Pons (tissue), 1 donor: ENCODE results near the gene FOS.
"Not testable (repeated sequence)": the region's sequence is repeated elsewhere in the genome, so short reads cannot be mapped to it uniquely, and the experiment has no call there.

Experiments used
- DNase-seq: peaks from one replicate; pipeline ENCODE4 v3.0.0-alpha.2; 2016; ENCODE audit warnings: low spot score

Gene FOS

DNA sequence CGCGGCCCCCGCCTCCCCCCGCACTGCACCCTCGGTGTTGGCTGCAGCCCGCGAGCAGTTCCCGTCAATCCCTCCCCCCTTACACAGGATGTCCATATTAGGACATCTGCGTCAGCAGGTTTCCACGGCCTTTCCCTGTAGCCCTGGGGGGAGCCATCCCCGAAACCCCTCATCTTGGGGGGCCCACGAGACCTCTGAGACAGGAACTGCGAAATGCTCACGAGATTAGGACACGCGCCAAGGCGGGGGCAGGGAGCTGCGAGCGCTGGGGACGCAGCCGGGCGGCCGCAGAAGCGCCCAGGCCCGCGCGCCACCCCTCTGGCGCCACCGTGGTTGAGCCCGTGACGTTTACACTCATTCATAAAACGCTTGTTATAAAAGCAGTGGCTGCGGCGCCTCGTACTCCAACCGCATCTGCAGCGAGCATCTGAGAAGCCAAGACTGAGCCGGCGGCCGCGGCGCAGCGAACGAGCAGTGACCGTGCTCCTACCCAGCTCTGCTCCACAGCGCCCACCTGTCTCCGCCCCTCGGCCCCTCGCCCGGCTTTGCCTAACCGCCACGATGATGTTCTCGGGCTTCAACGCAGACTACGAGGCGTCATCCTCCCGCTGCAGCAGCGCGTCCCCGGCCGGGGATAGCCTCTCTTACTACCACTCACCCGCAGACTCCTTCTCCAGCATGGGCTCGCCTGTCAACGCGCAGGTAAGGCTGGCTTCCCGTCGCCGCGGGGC, at the start of gene FOS:
Gene FOS, plus strand, starts transcription at position 407 of the 731 bp plus-strand sequence. Its CDS starts 155 bp downstream, at position 562.
- DNase-seq = peak; percentile 97

- DNase-seq = no peak
Measured at GRCh38 chr14:75229661-75230139, 48.9 kb upstream of the FOS start.

GRCh38 chr14:75230140-75230792, 48.4 kb upstream of the FOS start:
- DNase-seq = no peak

DNA sequence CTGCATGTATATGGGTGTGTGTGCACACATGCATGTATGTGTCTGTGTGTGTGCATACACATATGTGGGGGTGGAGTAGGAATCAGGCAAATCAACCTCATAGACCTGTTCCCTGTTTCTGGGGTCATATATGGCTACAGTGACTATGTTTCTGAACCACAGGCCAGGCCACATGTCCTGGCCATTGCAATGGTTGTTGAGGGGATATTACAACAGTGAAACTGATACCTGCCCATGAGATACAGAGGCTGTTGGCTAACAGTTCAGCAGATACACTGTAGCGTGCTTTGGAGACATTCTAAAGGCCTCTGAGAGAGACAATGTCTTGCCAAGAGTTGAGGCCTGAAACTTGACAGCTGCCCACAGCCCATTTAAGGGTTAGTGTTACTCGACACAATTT, 47.3 kb upstream of the FOS start:
- no peak for DNase-seq

DNA sequence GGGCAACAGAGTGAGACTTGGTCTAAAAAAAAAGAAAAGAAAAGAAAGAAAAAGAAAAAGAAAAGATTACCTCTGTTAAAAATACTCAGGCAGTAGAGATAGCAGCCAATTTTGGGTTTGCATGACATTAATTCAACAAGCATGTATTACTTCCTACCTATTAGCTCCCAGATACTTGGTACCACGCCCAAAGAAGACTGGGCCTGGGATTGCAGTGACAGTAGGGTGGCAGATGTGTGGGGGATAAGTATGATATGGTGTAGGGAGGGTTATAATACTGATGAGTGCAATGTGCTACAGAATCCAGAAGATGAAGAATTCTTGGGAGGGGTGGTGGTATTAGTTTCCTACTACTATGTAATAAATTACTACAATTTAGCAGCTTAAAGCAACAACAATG, 46.4 kb upstream of the FOS start:
- DNase-seq = no peak

- no peak for DNase-seq
Measured at GRCh38 chr14:75232597-75232996, 46.0 kb upstream of the FOS start.

- peak; percentile 82 for DNase-seq
Measured at GRCh38 chr14:75234173-75235115, 44.2 kb upstream of the FOS start.

GRCh38 chr14:75235198-75235597, 43.4 kb upstream of the FOS start:
- not testable (repeated sequence) for DNase-seq

DNA sequence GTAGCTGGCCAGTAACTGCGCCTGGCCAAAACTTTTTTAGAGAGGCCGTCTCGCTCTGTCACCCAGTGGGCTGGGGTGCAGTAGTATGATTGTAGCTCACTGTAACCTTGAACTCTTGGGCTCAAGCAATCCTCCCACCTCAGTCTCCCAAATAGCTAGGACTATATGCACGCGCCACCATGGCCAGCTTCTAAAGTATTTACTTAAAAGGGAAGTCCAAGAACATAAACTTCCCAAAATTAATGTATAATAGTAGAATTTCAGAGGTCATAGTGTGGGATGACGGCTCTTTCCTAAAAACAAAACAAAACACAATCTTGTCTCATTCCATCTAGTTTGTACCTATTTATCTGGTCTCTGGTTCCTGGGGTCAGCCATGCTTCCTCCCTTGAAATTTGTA, 42.2 kb upstream of the FOS start:
- no peak for DNase-seq

- DNase-seq = peak; percentile 56
Measured at GRCh38 chr14:75236901-75237419, 41.7 kb upstream of the FOS start.

DNA sequence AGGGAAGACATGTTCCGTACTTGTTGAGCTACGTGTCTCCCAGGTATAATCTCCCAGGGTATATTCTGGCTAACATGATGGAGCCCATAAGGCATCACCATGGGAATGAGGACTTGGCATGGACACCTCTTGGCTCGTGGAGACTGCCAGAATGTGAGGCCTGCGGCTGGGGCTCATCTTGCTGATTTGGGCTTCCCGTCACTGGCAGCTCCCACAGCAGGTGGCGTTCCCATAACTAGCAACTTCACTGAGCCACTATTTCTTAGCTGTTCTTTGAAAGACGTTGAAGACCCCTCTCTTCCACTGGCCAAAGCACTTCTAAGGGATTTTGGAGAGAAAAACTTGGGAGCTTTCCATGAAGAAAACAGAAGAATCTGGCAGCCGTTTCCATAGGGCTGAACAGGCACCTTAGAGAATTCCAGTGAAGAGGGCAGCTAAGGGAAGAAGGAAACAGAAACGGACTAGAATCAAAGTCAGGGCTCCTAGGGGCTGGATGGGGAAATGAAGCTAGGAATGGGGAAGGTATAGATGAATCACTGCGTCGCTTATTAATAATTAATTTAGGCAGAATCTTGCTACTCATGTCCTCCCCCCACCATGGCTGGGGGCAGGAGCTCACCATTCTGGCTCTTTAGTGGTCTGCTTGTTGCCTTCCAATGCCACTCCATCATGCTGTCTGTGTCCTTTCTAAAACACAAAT, 39.7 kb upstream of the FOS start:
- DNase-seq = no peak

DNA sequence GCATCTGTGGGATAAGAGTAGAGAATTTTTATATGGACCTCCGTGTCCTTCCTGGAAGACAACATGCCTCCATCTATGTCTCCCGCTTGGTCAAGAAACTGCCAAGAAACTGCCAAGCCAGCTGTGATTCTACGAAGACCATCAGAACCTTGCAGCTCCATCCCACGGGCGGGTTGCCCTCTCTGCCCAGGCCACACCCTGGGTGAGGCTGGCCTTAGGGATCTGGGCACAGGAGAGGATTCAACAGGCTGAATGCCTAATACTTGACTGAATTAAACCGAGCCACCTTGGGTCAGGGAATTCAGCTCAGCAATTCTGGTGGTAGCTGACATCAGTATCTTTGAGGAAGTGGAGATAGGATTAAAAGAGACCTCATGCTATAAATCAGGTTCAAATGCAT, 37.8 kb upstream of the FOS start:
- no peak for DNase-seq

DNA sequence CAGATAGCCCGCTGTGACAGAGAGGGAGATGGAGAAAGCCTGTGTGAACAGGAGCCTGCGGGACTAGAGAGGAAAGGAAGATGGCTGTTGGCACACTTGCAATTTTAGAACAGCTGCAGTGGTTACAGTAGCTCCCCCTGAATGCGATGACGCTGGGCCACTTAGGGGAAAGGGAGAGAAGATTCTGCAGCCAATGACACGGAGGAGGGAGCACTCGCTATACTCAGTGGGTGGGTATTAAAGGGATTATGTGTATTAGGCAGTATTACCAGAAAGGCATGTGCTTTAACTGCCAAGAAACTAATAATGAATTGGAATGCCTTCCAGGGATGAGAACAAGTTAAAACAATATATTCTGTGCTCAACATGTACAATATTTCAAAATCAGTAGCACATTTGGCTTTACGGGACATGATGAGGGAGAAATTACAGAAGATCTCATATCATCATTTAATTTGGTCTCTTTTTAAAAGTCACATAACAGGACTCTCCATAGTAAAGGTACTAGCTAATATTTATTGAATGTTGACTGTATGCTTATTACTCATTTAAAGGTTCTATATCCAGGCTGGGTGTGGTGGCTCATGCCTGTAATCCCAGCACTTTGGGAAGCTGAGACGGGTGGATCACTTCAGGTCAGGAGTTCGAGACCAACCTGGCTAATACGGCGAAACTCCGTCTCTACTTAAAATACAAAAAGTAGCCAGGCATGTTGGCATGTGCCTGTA, 35.9 kb upstream of the FOS start:
- no peak for DNase-seq

GRCh38 chr14:75244121-75244520, 34.5 kb upstream of the FOS start:
- no peak for DNase-seq

DNA sequence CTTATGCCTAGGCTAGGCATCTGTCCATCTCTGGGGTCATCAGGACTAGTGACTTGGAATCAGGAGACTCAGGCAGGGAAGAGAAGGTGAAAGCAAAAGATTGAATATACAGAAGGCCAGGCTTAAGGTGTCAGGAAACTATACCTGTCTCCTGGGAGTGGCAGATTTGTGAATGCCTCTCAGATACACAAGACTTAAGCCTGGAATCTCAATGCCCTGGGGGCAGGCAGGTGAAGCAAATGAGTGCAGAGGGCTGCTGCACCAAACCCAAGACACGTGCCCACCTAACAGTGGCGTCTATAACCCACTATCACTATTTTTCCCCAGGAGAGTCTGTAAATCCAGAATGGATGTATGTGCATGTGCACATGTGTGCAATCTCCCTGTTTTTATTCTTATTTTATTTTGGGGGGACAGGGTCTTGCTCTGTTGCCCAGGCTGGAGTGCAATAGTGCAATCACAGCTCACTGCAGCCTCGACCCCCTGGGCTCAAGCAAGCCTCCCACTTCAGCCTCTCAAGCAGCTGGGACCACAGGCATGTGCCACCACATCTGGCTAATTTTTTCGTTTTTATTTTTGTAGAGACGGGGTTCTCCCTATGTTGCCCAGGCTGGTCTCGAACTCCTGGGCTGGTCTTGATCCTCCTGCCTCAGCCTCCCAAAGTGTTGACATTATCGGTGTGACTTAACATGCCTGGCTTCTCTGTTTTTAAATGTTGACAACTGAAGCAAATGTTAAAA, 31.9 kb upstream of the FOS start:
- DNase-seq = no peak

DNA sequence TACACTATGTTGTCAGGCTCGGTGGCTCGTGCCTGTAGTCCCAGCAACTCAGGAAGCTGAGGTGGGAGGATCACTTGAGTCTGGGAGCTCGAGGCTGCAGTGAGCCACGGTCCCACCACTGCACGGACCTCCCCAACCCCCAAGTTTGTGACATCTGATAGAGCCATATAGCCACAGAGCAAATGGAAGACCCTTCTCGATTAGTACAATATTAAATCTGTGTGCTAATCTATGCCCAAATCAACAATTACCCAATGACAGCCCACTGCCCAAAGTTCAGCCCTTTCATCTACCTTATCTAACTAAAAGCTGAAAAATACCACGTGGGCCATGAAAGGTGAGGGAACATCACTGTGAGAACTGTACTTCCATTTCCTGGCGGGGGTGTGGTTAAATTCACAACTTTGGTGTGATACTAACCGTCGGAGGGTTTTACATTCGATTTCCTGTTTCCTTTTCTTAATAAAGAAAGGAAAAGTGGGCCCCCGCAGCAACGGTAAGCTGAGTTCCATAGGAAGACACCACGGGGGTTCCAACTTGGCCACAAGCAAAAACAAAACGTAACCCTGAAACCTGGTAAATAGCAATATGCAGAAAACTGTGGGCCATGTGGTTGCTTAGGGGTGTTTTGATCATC, 31.2 kb upstream of the FOS start:
- DNase-seq = no peak

DNA sequence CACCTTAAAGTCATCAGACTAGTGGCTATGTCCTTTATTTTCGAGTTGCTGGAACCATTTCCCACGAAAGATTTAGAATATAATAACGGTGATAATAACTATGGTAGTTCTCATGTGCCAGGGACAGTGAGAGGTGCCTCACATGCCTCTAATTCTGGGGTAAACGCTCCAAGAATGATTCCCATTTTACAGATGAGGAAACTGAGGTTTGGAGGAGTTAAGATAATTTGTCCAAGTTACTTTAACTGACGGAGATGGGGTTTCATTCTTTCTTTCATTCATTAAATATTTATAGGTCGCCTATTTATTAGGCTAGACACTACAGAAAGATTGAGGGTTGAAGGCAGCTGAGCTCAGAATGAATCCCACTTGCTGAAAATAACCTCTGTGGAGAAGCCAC, 30.7 kb upstream of the FOS start:
- DNase-seq = no peak

DNA sequence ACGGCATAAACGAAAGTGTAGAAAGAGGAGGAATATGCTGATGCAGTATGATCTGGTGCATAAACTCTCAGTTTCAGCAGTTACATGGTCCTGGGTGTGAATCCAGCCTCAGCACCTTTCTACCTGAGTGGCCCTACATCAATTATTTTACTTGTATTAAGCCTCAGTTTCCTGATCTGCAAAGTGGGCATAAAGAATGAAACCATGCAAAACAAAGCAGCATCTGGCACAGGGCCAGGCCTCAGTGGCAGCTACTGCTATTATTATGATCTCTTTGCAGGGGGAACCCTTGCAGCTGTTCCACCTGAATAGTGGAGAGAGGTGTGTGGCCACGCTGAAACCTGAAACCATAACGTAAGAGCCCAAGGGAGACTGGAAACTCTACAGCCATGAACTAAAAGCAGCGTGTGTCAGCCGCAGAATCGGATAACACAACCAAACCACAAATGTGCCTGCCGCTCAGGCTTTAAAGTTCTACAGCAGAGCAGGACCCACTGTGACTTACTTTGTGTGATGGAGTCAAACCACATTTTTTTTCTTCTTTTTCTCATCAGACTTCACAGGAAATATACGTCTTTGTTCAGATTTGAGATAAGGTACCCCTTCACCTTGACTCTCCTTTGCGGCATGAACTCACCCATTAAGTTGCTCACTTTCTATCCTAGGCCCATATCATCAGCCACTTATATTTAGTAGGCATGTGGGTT, 29.2 kb upstream of the FOS start:
- no peak for DNase-seq

- no peak for DNase-seq
Measured at GRCh38 chr14:75249958-75250336, 28.7 kb upstream of the FOS start.
